HL-60 (cell line): ENCODE results near the gene DHRS9.

Experiments used
- DNase-seq, 2 experiments: peaks; one replicate each; pipeline ENCODE4 v3.0.0-alpha.2; 2010 to 2020; ENCODE audit warnings: low read depth in 1 of 2, low spot score in 1 of 2
- H3K27ac ChIP-seq: fragments of 250-450 bp; sonication (Bioruptor Pico); replicated peaks from 2 replicates; pipeline ENCODE4 v1.5.1; 2020; ENCODE audit warnings: mild to moderate bottlenecking, moderate library complexity
- H3K27me3 ChIP-seq: fragments of 250-450 bp; sonication (Bioruptor Pico); 2 replicates; pipeline ENCODE4 v1.5.1; 2021; ENCODE audit warnings: mild to moderate bottlenecking, moderate library complexity; ENCODE audit not compliant: insufficient read depth, poor library complexity, severe bottlenecking
- H3K4me3 ChIP-seq: replicated peaks from 2 replicates; pipeline ENCODE4 v1.5.1; 2011; ENCODE audit warnings: mild to moderate bottlenecking, control low read depth, low read length; ENCODE audit not compliant: insufficient read depth
- GABPA ChIP-seq: IDR thresholded peaks from 2 replicates; pipeline ENCODE4 v1.6.1; 2012; ENCODE audit warnings: low read depth
- POLR2AphosphoS5 ChIP-seq: IDR thresholded peaks from 2 replicates; pipeline ENCODE4 v1.6.1; 2012; ENCODE audit warnings: low read depth
- SPI1 ChIP-seq: IDR thresholded peaks from 2 replicates; pipeline ENCODE4 v1.6.1; 2012; ENCODE audit warnings: low read depth, mild to moderate bottlenecking, borderline replicate concordance
- TF ChIP-seq, protein P1 (sequence below): IDR thresholded peaks from 2 replicates; pipeline ENCODE4 v1.6.1; 2012; ENCODE audit warnings: low read depth; ENCODE audit not compliant: insufficient replicate concordance
- TF ChIP-seq, protein P2 (sequence below): IDR thresholded peaks from one replicate; pipeline ENCODE4 v1.5.1; 2011; ENCODE audit warnings: low read length, control low read depth, inconsistent platforms; ENCODE audit not compliant: insufficient read depth

The DHRS9 gene

DNA sequence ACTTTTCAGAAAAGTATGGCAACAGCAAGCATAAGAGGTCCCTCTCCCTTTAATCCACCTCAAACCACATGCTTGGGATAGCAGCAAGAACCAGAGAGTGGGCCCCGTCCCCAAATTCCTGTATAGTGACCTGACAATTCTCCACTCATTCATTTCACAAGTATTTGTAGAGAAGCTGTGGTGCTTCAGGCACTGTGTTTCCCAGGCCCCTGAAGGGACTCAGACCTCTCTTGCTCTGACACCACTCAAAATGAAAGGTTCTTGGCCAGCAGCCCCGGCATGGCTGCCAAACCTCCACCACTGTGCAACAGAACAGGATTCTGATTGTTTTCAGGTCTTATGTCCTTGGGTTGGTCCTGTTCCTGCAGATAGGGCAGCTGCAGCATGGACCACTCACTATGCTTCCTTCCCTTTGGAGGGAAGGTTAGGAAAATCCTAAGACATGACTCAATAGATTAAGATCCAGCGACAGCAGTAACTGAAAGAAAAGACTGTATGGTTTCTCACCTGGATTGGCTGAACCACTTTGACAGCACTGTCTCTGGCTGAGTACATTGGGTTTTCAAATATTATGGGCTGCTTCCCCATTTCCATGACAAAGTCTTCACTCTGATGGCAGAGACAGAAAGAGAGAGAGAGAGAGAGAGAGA lies 67.6 kb downstream of the DHRS9 start:
- TF ChIP-seq GABPA: no peak
- no peak for TF ChIP-seq POLR2AphosphoS5
- TF ChIP-seq, protein P1, sequence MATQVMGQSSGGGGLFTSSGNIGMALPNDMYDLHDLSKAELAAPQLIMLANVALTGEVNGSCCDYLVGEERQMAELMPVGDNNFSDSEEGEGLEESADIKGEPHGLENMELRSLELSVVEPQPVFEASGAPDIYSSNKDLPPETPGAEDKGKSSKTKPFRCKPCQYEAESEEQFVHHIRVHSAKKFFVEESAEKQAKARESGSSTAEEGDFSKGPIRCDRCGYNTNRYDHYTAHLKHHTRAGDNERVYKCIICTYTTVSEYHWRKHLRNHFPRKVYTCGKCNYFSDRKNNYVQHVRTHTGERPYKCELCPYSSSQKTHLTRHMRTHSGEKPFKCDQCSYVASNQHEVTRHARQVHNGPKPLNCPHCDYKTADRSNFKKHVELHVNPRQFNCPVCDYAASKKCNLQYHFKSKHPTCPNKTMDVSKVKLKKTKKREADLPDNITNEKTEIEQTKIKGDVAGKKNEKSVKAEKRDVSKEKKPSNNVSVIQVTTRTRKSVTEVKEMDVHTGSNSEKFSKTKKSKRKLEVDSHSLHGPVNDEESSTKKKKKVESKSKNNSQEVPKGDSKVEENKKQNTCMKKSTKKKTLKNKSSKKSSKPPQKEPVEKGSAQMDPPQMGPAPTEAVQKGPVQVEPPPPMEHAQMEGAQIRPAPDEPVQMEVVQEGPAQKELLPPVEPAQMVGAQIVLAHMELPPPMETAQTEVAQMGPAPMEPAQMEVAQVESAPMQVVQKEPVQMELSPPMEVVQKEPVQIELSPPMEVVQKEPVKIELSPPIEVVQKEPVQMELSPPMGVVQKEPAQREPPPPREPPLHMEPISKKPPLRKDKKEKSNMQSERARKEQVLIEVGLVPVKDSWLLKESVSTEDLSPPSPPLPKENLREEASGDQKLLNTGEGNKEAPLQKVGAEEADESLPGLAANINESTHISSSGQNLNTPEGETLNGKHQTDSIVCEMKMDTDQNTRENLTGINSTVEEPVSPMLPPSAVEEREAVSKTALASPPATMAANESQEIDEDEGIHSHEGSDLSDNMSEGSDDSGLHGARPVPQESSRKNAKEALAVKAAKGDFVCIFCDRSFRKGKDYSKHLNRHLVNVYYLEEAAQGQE: no peak
- no peak for TF ChIP-seq SPI1
- TF ChIP-seq, protein P2, sequence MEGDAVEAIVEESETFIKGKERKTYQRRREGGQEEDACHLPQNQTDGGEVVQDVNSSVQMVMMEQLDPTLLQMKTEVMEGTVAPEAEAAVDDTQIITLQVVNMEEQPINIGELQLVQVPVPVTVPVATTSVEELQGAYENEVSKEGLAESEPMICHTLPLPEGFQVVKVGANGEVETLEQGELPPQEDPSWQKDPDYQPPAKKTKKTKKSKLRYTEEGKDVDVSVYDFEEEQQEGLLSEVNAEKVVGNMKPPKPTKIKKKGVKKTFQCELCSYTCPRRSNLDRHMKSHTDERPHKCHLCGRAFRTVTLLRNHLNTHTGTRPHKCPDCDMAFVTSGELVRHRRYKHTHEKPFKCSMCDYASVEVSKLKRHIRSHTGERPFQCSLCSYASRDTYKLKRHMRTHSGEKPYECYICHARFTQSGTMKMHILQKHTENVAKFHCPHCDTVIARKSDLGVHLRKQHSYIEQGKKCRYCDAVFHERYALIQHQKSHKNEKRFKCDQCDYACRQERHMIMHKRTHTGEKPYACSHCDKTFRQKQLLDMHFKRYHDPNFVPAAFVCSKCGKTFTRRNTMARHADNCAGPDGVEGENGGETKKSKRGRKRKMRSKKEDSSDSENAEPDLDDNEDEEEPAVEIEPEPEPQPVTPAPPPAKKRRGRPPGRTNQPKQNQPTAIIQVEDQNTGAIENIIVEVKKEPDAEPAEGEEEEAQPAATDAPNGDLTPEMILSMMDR: no peak

GRCh38 chr2:169137924-169138323 lies 68.6 kb downstream of the DHRS9 start:
- no peak for DNase-seq
- TF ChIP-seq POLR2AphosphoS5 (no peak), SPI1 (no peak), GABPA (no peak)
- TF ChIP-seq, protein P1: no peak
- TF ChIP-seq, protein P2: no peak

More for the DNA sequence above, 67.6 kb downstream of the DHRS9 start:
- DNase-seq: no peak
- H3K27ac ChIP-seq: no peak overlapping the region
- H3K27me3 ChIP-seq: no peaks in the 10 kb centered on the region
- no peak overlapping the region for H3K4me3 ChIP-seq

GRCh38 chr2:169139145-169139544 lies 69.8 kb downstream of the DHRS9 start:
- no peak for DNase-seq
- TF ChIP-seq SPI1: no peak
- TF ChIP-seq, protein P1: no peak
- TF ChIP-seq GABPA: no peak
- TF ChIP-seq, protein P2: no peak
- no peak for TF ChIP-seq POLR2AphosphoS5

More at GRCh38 chr2:169137924-169138323, 68.6 kb downstream of the DHRS9 start:
- no peak overlapping the region for H3K27ac ChIP-seq
- no peak overlapping the region for H3K4me3 ChIP-seq
- H3K27me3 ChIP-seq: no peaks in the 10 kb centered on the region

More at GRCh38 chr2:169139145-169139544, 69.8 kb downstream of the DHRS9 start:
- no peaks in the 10 kb centered on the region for H3K27me3 ChIP-seq
- H3K27ac ChIP-seq: no peak overlapping the region
- H3K4me3 ChIP-seq: no peak overlapping the region
